ENCODE measurements around the gene SLC2A11. TPM values are rescaled to one million over a fixed set of nuclear protein-coding genes. Genes with fewer than 3 reads are reported as not detected.
A peak's percentile ranks its signal among the peaks of the same experiment; 100 is the strongest.
"Not testable (repeated sequence)": the region's sequence is repeated elsewhere in the genome, so short reads cannot be mapped to it uniquely, and the experiment has no call there.

Gene SLC2A11
- total RNA-seq, 2 experiments from 2014 or later: 9.9 to 11.5 TPM

- Histone ChIP-seq H3K9me3 (ENCODE audit: control insufficient read depth in 1 of 2, insufficient read depth in 1 of 2, low read length in 2 of 2) (no peaks in the 10 kb centered on the region), H3K4me1 (ENCODE audit: insufficient read depth, low read length) (peaks cover 30% of the 10 kb centered on the region), H3K36me3 (ENCODE audit: insufficient read depth, low read length) (peaks cover 18% of the 10 kb centered on the region), H3K4me3 (ENCODE audit: low read length) (no peak overlapping the region), H3K27ac (ENCODE audit: low read depth in 1 of 2, low read length in 2 of 2) (no peak overlapping the region), H3K27me3 (ENCODE audit: control insufficient read depth in 1 of 2, insufficient read depth in 2 of 2, low read length in 2 of 2) (no peaks in the 10 kb centered on the region)
- Mint-ChIP-seq H3K36me3 (ENCODE audit: low read depth) (peaks cover 42% of the 10 kb centered on the region), H3K27ac (peak overlapping the region; percentile 69), H3K4me1 (ENCODE audit: low read depth) (peaks cover 26% of the 10 kb centered on the region), H3K9me3 (no peaks in the 10 kb centered on the region), H3K4me3 (peak overlapping the region; percentile 82), H3K27me3 (no peaks in the 10 kb centered on the region)
- DNase-seq: no peak
- no peak for ATAC-seq (ENCODE audit: poor library complexity)
- ChIA-PET POLR2A (interaction anchor here (3.2 kb wide), 1 partner anchor 16 kb away, joined by 11 read pairs; no protein-coding TSS in a partner anchor), CTCF (no interaction called here)
- intact Hi-C loops (cut with DNase I, micrococcal nuclease): loop anchor here in 1 of 2 experiments (5.0 kb wide), 1 partner anchor 115 kb away; the partner anchor contains the start of gene CABIN1
- TF ChIP-seq CTCF (IDR thresholded peaks at IDR 0.05): no peak
Measured at GRCh38 chr22:23897320-23897719, 39.6 kb downstream of the SLC2A11 start.

- peaks cover 18% of the 10 kb centered on the region for H3K36me3 ChIP-seq (ENCODE audit: insufficient read depth, low read length)
- no peak for DNase-seq
- H3K4me1 ChIP-seq (ENCODE audit: insufficient read depth, low read length): peaks cover 26% of the 10 kb centered on the region
- H3K27me3 ChIP-seq (ENCODE audit: control insufficient read depth in 1 of 2, insufficient read depth in 2 of 2, low read length in 2 of 2): no peaks in the 10 kb centered on the region
- no peak overlapping the region for H3K4me3 ChIP-seq (ENCODE audit: low read length)
- intact Hi-C loops (cut with DNase I, micrococcal nuclease): loop anchor here in 1 of 2 experiments (5.0 kb wide), 1 partner anchor 114 kb away; the partner anchor contains the start of gene CABIN1
- Mint-ChIP-seq H3K4me3 (peak overlapping the region; percentile 65), H3K36me3 (ENCODE audit: low read depth) (peaks cover 42% of the 10 kb centered on the region), H3K27me3 (no peaks in the 10 kb centered on the region), H3K27ac (no peak overlapping the region), H3K4me1 (ENCODE audit: low read depth) (peaks cover 18% of the 10 kb centered on the region), H3K9me3 (no peaks in the 10 kb centered on the region)
- no peaks in the 10 kb centered on the region for H3K9me3 ChIP-seq (ENCODE audit: control insufficient read depth in 1 of 2, insufficient read depth in 1 of 2, low read length in 2 of 2)
- CTCF ChIA-PET: no interaction called here
- TF ChIP-seq CTCF (IDR thresholded peaks at IDR 0.05): no peak
- no peak for ATAC-seq (ENCODE audit: poor library complexity)
- H3K27ac ChIP-seq (ENCODE audit: low read depth in 1 of 2, low read length in 2 of 2): no peak overlapping the region
- POLR2A ChIA-PET: interaction anchor here (3.2 kb wide), 1 partner anchor 15 kb away, joined by 11 read pairs; no protein-coding TSS in a partner anchor
Measured at GRCh38 chr22:23898006-23898974, 40.6 kb downstream of the SLC2A11 start.

- Histone ChIP-seq H3K36me3 (ENCODE audit: insufficient read depth, low read length) (peaks cover 18% of the 10 kb centered on the region), H3K9me3 (ENCODE audit: control insufficient read depth in 1 of 2, insufficient read depth in 1 of 2, low read length in 2 of 2) (no peaks in the 10 kb centered on the region), H3K4me3 (ENCODE audit: low read length) (no peak overlapping the region), H3K27ac (ENCODE audit: low read depth in 1 of 2, low read length in 2 of 2) (no peak overlapping the region), H3K27me3 (ENCODE audit: control insufficient read depth in 1 of 2, insufficient read depth in 2 of 2, low read length in 2 of 2) (no peaks in the 10 kb centered on the region), H3K4me1 (ENCODE audit: insufficient read depth, low read length) (peaks cover 18% of the 10 kb centered on the region)
- ChIA-PET CTCF (no interaction called here), POLR2A (interaction anchor here (0.6 kb wide), 1 partner anchor 10 kb away, joined by 3 read pairs; no protein-coding TSS in a partner anchor)
- H3K4me1 Mint-ChIP-seq (ENCODE audit: low read depth): peaks cover 11% of the 10 kb centered on the region
- H3K4me3 Mint-ChIP-seq: peak overlapping the region; percentile 65
- no peaks in the 10 kb centered on the region for H3K27me3 Mint-ChIP-seq
- H3K27ac Mint-ChIP-seq: no peak overlapping the region
- no peak for ATAC-seq (ENCODE audit: poor library complexity)
- H3K9me3 Mint-ChIP-seq: no peaks in the 10 kb centered on the region
- DNase-seq: no peak
- TF ChIP-seq CTCF (IDR thresholded peaks at IDR 0.05): no peak
- H3K36me3 Mint-ChIP-seq (ENCODE audit: low read depth): peaks cover 36% of the 10 kb centered on the region
- intact Hi-C loops (cut with DNase I, micrococcal nuclease): loop anchor here in 1 of 2 experiments (5.0 kb wide), 1 partner anchor 113 kb away; the partner anchor contains the start of gene CABIN1
Measured at GRCh38 chr22:23899042-23899745, 41.5 kb downstream of the SLC2A11 start.

- H3K36me3 Mint-ChIP-seq (ENCODE audit: low read depth): peaks cover 25% of the 10 kb centered on the region
- POLR2A ChIA-PET; H3K4me3 ChIP-seq (ENCODE audit: low read length); CTCF ChIA-PET; H3K27me3 Mint-ChIP-seq; H3K4me1 Mint-ChIP-seq (ENCODE audit: low read depth); intact Hi-C loops (cut with DNase I, micrococcal nuclease); H3K4me3 Mint-ChIP-seq; H3K9me3 ChIP-seq (ENCODE audit: control insufficient read depth in 1 of 2, insufficient read depth in 1 of 2, low read length in 2 of 2); H3K27ac ChIP-seq (ENCODE audit: low read depth in 1 of 2, low read length in 2 of 2); H3K9me3 Mint-ChIP-seq; ATAC-seq (ENCODE audit: poor library complexity); DNase-seq; H3K27me3 ChIP-seq (ENCODE audit: control insufficient read depth in 1 of 2, insufficient read depth in 2 of 2, low read length in 2 of 2); H3K27ac Mint-ChIP-seq: not testable (repeated sequence)
- Histone ChIP-seq H3K36me3 (ENCODE audit: insufficient read depth, low read length) (peaks cover 18% of the 10 kb centered on the region), H3K4me1 (ENCODE audit: insufficient read depth, low read length) (peaks cover 15% of the 10 kb centered on the region)
Measured at GRCh38 chr22:23900227-23900626, 42.6 kb downstream of the SLC2A11 start.

Measured in CD4-positive, alpha-beta T cell (primary cell).